ENCODE measurements around the gene CXCL14. TPM values are rescaled to one million over a fixed set of nuclear protein-coding genes. Genes with fewer than 3 reads are reported as not detected.

The CXCL14 gene
- 10 to 100 TPM; 23.3 to 88.5 TPM for total RNA-seq
- long read RNA-seq, transcript CXCL14-202 (4 exons, 1,760 nt), result major isoform, 52 of 59 reads
- long read RNA-seq, partial matches to known transcripts, result 2 of 59 reads
- long read RNA-seq, other reads (novel, unspliced or antisense), result 5 of 59 reads

- ATAC-seq, result no peak
- peak in 1 of 2 donors; percentile 22 for DNase-seq
- intact Hi-C loops (cut with DNase I, micrococcal nuclease), result no loop called here
Observed at GRCh38 chr5:135578685-135579341, at the start of gene CXCL14. Gene CXCL14 (minus strand): TSS chr5:135578991. CDS start chr5:135578778, 213 bp downstream.

- ATAC-seq (no peak), DNase-seq (no peak)
- intact Hi-C loops (cut with DNase I, micrococcal nuclease), result no loop called here
Observed at GRCh38 chr5:135626636-135627035, 47.8 kb upstream of the CXCL14 start.

DNA sequence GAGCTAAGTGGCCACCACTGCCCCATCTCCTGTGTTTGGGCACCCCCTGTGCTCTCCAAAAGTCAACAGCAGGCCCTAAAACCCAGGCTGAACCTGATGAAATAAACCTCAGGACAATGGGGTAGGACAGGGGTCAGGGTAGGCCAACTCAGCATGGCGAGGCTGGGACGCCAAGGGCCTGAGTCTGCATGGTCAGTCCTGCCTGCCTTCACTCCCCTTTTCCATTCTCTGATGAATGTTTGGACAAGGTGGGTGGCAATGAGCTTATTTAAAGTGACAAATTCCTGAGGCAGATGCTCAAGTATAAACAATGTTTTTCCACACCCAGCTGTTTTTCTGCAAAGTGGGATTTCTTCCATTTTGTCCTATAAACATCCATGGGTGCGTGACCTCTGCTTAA is 47.2 kb upstream of the CXCL14 start:
- DNase-seq (no peak), ATAC-seq (no peak)
- intact Hi-C loops (cut with DNase I, micrococcal nuclease), result no loop called here

- DNase-seq (no peak), ATAC-seq (no peak)
- intact Hi-C loops (cut with DNase I, micrococcal nuclease), result no loop called here
Observed at GRCh38 chr5:135625486-135625885, 46.7 kb upstream of the CXCL14 start.

- intact Hi-C loops (cut with DNase I, micrococcal nuclease), result no loop called here
- ATAC-seq (no peak), DNase-seq (no peak)
Observed at GRCh38 chr5:135625061-135625460, 46.3 kb upstream of the CXCL14 start.

DNA sequence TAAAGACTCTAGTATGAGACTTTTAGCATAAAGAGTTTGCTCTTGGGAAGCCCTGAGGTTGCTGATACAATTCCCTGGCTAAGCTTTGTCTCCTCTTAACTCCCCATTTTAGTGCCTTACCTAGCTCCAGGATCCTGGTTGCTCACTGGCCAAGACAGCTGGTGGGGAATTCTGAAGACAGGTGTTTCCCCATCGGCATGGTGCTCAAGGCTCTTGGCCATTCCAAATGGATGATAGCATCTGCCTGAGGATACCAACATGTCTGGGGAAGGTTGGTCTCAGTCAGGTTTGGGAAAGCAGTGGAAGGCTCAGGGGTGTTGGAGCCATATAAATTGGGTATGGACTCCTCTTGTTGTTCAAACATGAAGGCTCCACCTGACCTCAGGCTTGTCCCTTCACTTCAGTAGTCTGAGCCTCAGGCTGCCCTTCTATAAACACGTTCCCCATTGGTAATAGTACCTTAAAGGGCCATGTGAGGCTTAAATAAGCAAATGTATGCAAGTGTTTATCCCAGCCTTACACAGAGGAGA is 44.5 kb upstream of the CXCL14 start:
- ATAC-seq, result no peak
- DNase-seq, result no peak
- intact Hi-C loops (cut with DNase I, micrococcal nuclease), result no loop called here

GRCh38 chr5:135615581-135616260 is 36.9 kb upstream of the CXCL14 start:
- DNase-seq (no peak), ATAC-seq (no peak)
- intact Hi-C loops (cut with DNase I, micrococcal nuclease), result no loop called here

DNA sequence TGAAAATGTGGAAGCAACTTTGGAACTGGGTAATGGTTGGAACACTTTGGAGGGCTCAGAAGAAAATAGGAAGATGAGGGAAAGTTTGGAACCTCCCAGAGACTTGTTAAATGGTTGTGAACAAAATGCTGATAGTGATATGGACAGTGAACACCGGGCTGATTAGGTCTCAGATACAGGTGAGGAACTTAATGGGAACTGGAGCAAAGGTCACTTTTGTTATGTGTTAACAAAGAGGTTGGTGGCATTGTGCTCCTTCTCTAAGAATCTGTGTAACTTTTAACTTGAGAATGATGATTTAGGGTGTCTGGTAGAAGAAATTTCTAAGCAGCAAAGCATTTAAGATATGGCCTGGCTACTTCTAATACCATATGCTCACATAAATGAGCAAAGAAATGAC is 36.4 kb upstream of the CXCL14 start:
- no peak for ATAC-seq
- no peak for DNase-seq
- intact Hi-C loops (cut with DNase I, micrococcal nuclease), result no loop called here

- ATAC-seq, result no peak
- intact Hi-C loops (cut with DNase I, micrococcal nuclease), result no loop called here
- no peak for DNase-seq
Observed at GRCh38 chr5:135609981-135610380, 31.2 kb upstream of the CXCL14 start.

GRCh38 chr5:135608761-135609443 is 30.1 kb upstream of the CXCL14 start:
- no peak for ATAC-seq
- intact Hi-C loops (cut with DNase I, micrococcal nuclease), result no loop called here
- no peak for DNase-seq

GRCh38 chr5:135608361-135608760 is 29.6 kb upstream of the CXCL14 start:
- ATAC-seq (no peak), DNase-seq (no peak)

GRCh38 chr5:135606431-135606830 is 27.6 kb upstream of the CXCL14 start:
- DNase-seq (no peak), ATAC-seq (no peak)
- intact Hi-C loops (cut with DNase I, micrococcal nuclease), result no loop called here

More at GRCh38 chr5:135608361-135608760, 29.6 kb upstream of the CXCL14 start:
- intact Hi-C loops (cut with DNase I, micrococcal nuclease), result no loop called here

- no peak for DNase-seq
- ATAC-seq, result no peak
Observed at GRCh38 chr5:135605221-135605620, 26.4 kb upstream of the CXCL14 start.

DNA sequence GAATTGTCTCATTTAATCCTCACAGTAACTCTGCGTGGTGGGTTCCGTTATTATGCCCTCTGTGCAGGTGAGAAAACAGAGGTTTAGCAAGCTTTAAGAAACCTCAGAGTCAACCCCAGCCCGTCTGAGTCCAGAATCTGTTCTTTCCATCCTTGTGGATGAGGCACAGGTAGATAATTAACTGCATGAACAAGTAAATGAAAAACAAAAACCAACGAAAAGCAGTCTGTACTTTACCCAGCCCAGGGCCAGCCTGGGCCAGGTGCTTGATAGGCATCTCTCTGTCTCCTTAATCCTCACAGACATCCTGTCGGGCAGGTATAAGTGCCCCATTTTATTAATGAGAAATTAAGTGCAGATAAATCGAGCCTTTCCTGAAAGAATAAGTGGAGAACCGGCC is 25.3 kb upstream of the CXCL14 start:
- DNase-seq (no peak), ATAC-seq (no peak)
- intact Hi-C loops (cut with DNase I, micrococcal nuclease), result no loop called here

More at GRCh38 chr5:135605221-135605620, 26.4 kb upstream of the CXCL14 start:
- intact Hi-C loops (cut with DNase I, micrococcal nuclease), result no loop called here

DNA sequence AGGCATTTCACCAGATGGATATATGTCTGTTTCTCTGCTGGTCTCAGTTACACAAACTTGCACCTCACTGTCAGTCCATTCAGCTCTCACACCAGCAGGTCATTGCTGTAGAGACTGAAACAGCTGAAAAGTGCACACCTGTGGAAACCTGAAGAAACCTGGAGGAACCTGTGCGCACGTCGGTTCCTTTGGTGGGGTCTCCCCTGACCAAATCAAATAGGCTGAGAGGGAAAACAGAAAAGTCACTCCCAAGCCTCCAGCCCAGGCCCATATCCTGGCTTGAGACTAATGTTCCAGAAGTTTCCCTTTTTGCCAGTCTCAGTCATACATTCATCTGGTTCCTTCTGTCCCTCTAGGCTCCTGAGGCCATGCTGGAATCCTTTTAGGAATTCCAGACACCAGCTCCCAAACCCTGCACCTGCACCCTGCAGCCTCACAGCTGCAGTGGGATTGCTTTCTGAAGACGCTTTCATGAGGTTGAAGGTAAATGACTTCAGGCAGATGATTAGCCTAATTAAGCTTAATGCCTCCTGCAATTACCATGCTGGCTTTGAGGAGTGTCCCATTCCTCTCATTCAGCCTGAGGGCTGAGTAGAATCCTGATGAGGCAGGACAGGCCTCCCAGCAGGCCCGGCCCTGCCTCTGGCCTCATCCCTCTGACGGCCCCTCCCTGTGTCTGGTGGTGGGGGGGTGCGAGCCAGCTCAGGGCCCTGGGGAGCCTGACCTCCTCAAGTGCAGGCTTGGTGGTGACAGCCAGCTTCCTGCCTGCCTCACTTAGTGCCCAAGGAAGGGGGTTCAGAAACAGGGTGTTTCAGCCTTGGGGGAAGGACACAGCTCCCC is 24.3 kb upstream of the CXCL14 start:
- DNase-seq, result no peak
- intact Hi-C loops (cut with DNase I, micrococcal nuclease), result no loop called here
- no peak for ATAC-seq

GRCh38 chr5:135601466-135601865 is 22.7 kb upstream of the CXCL14 start:
- DNase-seq, result no peak
- ATAC-seq, result no peak
- intact Hi-C loops (cut with DNase I, micrococcal nuclease), result no loop called here

DNA sequence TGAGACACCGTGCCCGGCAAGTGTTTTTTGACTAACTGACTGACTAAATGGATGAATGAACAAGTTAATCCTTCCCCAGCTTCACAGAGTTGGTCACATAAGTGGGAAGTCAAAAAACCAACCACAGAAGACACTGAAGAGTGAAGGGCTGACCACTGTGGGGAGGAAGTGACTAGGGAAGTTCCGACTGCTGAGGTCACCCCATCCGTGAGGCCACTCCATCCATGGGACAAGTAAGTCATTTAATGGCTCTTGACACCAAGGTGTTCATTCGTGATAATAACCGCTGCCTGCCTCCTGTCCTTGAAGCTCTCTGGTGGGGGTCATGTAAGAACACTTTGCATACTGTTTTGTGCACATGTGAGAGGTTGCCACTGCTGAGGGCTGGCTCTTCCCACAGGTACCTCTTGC is 22.2 kb upstream of the CXCL14 start:
- ATAC-seq (no peak), DNase-seq (no peak)
- intact Hi-C loops (cut with DNase I, micrococcal nuclease), result no loop called here

GRCh38 chr5:135600152-135600570 is 21.4 kb upstream of the CXCL14 start:
- DNase-seq, result no peak
- intact Hi-C loops (cut with DNase I, micrococcal nuclease), result no loop called here
- ATAC-seq, result no peak

All from left colon (tissue), 2 donors.